Stimulated activated naive CD8-positive, alpha-beta T cell treated with anti-CD3 and anti-CD28 coated beads, Interleukin-15, amount 100 ng/mL, for 72 hours (primary cell): ENCODE data around the gene SRP14.
A peak's percentile ranks its signal among the peaks of the same experiment; 100 is the strongest.
"Not testable (repeated sequence)": the region's sequence is repeated elsewhere in the genome, so short reads cannot be mapped to it uniquely, and the experiment has no call there.

Source experiments
- ATAC-seq: fragments of 150-1000 bp; cut with Tn5 transposase; 2 replicates; pipeline ENCODE4 v1.10.0; 2021; ENCODE audit warnings: mild to moderate bottlenecking, moderate library complexity
- DNase-seq, 2 donors: peaks; one replicate each; pipeline ENCODE4 v3.0.0; 2021 to 2022
- H3K27ac Mint-ChIP-seq, 2 donors: one replicate each; pipeline ENCODE4 v1.8.0; 2022; ENCODE audit warnings: mild to moderate bottlenecking in 2 of 2, mixed read lengths in 2 of 2, moderate library complexity in 2 of 2
- H3K27me3 Mint-ChIP-seq: one replicate; pipeline ENCODE4 v1.8.0; 2022; ENCODE audit warnings: mixed read lengths
- H3K4me1 Mint-ChIP-seq: one replicate; pipeline ENCODE4 v1.8.0; 2022; ENCODE audit warnings: mild to moderate bottlenecking, mixed read lengths
- H3K4me3 Mint-ChIP-seq, 2 donors: one replicate each; pipeline ENCODE4 v1.8.0; 2022; ENCODE audit warnings: mild to moderate bottlenecking in 2 of 2, mixed read lengths in 2 of 2, moderate library complexity in 1 of 2
- H3K9me3 Mint-ChIP-seq, 2 donors: one replicate each; pipeline ENCODE4 v1.8.0; 2022; ENCODE audit warnings: mixed read lengths in 2 of 2

SRP14 gene

GRCh38 chr15:40046721-40047414 is 7.9 kb upstream of the SRP14 start:
- peaks cover 79% of the 10 kb centered on the region for H3K4me1 Mint-ChIP-seq
- no peaks in the 10 kb centered on the region for H3K9me3 Mint-ChIP-seq
- H3K4me3 Mint-ChIP-seq, result peak overlapping the region; percentile 60 to 76
- DNase-seq, result peak in 1 of 2 donors; percentile 12
- ATAC-seq, result peak; percentile 10
- H3K27me3 Mint-ChIP-seq, result no peaks in the 10 kb centered on the region
- H3K27ac Mint-ChIP-seq, result peak overlapping the region; percentile 14 to 86

GRCh38 chr15:40045572-40046217 is 6.7 kb upstream of the SRP14 start:
- no peak overlapping the region for H3K4me3 Mint-ChIP-seq
- peaks cover 72% of the 10 kb centered on the region for H3K4me1 Mint-ChIP-seq
- H3K27me3 Mint-ChIP-seq, result no peaks in the 10 kb centered on the region
- H3K27ac Mint-ChIP-seq, result no peak overlapping the region
- DNase-seq (peak in 1 of 2 donors; percentile 15), ATAC-seq (no peak)
- H3K9me3 Mint-ChIP-seq, result no peaks in the 10 kb centered on the region

GRCh38 chr15:40044717-40045571 is 6.0 kb upstream of the SRP14 start:
- H3K9me3 Mint-ChIP-seq, result no peaks in the 10 kb centered on the region
- H3K27me3 Mint-ChIP-seq, result no peaks in the 10 kb centered on the region
- ATAC-seq (peak; percentile 85), DNase-seq (peak; percentile 81 to 88)
- H3K4me1 Mint-ChIP-seq, result peaks cover 73% of the 10 kb centered on the region
- peak overlapping the region; percentile 60 to 91 for H3K27ac Mint-ChIP-seq
- peak overlapping the region; percentile 79 to 89 for H3K4me3 Mint-ChIP-seq

GRCh38 chr15:40043927-40044716 is 5.1 kb upstream of the SRP14 start:
- peaks cover 67% of the 10 kb centered on the region for H3K4me1 Mint-ChIP-seq

GRCh38 chr15:40042791-40043320 is 3.9 kb upstream of the SRP14 start:
- no peak for ATAC-seq
- Mint-ChIP-seq H3K4me3 (no peak overlapping the region), H3K27ac (peak overlapping the region in 1 of 2 donors; percentile 65), H3K27me3 (no peaks in the 10 kb centered on the region), H3K4me1 (peaks cover 58% of the 10 kb centered on the region), H3K9me3 (no peaks in the 10 kb centered on the region)
- no peak for DNase-seq

More at GRCh38 chr15:40043927-40044716, 5.1 kb upstream of the SRP14 start:
- H3K4me3 Mint-ChIP-seq, result peak overlapping the region; percentile 0 to 89
- DNase-seq (no peak), ATAC-seq (no peak)
- H3K9me3 Mint-ChIP-seq, result no peaks in the 10 kb centered on the region
- peak overlapping the region in 1 of 2 donors; percentile 91 for H3K27ac Mint-ChIP-seq
- no peaks in the 10 kb centered on the region for H3K27me3 Mint-ChIP-seq

- ATAC-seq (no peak), DNase-seq (no peak)
- H3K4me1 Mint-ChIP-seq, result peaks cover 58% of the 10 kb centered on the region
- H3K27me3 Mint-ChIP-seq, result no peaks in the 10 kb centered on the region
- H3K27ac Mint-ChIP-seq, result no peak overlapping the region
- peak overlapping the region; percentile 98 to 99 for H3K4me3 Mint-ChIP-seq
- H3K9me3 Mint-ChIP-seq, result no peaks in the 10 kb centered on the region
Measured at GRCh38 chr15:40040770-40041169, 1.8 kb upstream of the SRP14 start.

- ATAC-seq (no peak), DNase-seq (no peak)
- no peaks in the 10 kb centered on the region for H3K9me3 Mint-ChIP-seq
Measured at GRCh38 chr15:40040293-40040635, 1.3 kb upstream of the SRP14 start.

GRCh38 chr15:40038275-40038637 is 725 bp downstream of the SRP14 start:
- Mint-ChIP-seq H3K27ac (peak overlapping the region; percentile 95 to 99), H3K4me3 (peak overlapping the region; percentile 98 to 99), H3K4me1 (peaks cover 49% of the 10 kb centered on the region), H3K27me3 (no peaks in the 10 kb centered on the region), H3K9me3 (no peaks in the 10 kb centered on the region)
- DNase-seq (no peak), ATAC-seq (no peak)

More at GRCh38 chr15:40040293-40040635, 1.3 kb upstream of the SRP14 start:
- Mint-ChIP-seq H3K27ac (peak overlapping the region; percentile 9 to 63), H3K4me3 (peak overlapping the region; percentile 98 to 99), H3K4me1 (peaks cover 55% of the 10 kb centered on the region), H3K27me3 (no peaks in the 10 kb centered on the region)

GRCh38 chr15:40037721-40038120 is 1.3 kb downstream of the SRP14 start:
- no peak for DNase-seq
- Mint-ChIP-seq H3K4me3 (peak overlapping the region; percentile 98 to 99), H3K9me3 (no peaks in the 10 kb centered on the region), H3K27ac (peak overlapping the region; percentile 95 to 99), H3K27me3 (no peaks in the 10 kb centered on the region), H3K4me1 (peaks cover 49% of the 10 kb centered on the region)
- no peak for ATAC-seq

GRCh38 chr15:40035182-40035581 is 3.8 kb downstream of the SRP14 start:
- H3K9me3 Mint-ChIP-seq, H3K4me3 Mint-ChIP-seq, H3K27me3 Mint-ChIP-seq, DNase-seq, ATAC-seq, H3K27ac Mint-ChIP-seq: not testable (repeated sequence)
- peaks cover 41% of the 10 kb centered on the region for H3K4me1 Mint-ChIP-seq

- DNase-seq (no peak), ATAC-seq (no peak)
- Mint-ChIP-seq H3K4me3 (no peak overlapping the region), H3K27me3 (no peaks in the 10 kb centered on the region), H3K9me3 (no peaks in the 10 kb centered on the region), H3K27ac (peak overlapping the region; percentile 41 to 42), H3K4me1 (peaks cover 37% of the 10 kb centered on the region)
Measured at GRCh38 chr15:40034186-40034946, 4.6 kb downstream of the SRP14 start.

GRCh38 chr15:40032125-40032839 is 6.7 kb downstream of the SRP14 start:
- peak overlapping the region; percentile 65 to 69 for H3K27ac Mint-ChIP-seq
- no peak for ATAC-seq
- H3K4me1 Mint-ChIP-seq, result peaks cover 27% of the 10 kb centered on the region
- no peak overlapping the region for H3K4me3 Mint-ChIP-seq
- DNase-seq, result no peak
- H3K9me3 Mint-ChIP-seq, result no peaks in the 10 kb centered on the region
- H3K27me3 Mint-ChIP-seq, result no peaks in the 10 kb centered on the region

- no peak for ATAC-seq
- Mint-ChIP-seq H3K27ac (no peak overlapping the region), H3K4me1 (peaks cover 17% of the 10 kb centered on the region), H3K9me3 (no peaks in the 10 kb centered on the region), H3K27me3 (no peaks in the 10 kb centered on the region), H3K4me3 (no peak overlapping the region)
- no peak for DNase-seq
Measured at GRCh38 chr15:40031300-40031699, 7.7 kb downstream of the SRP14 start.
